ENCODE results near the gene CD300H.

Gene CD300H

DNA sequence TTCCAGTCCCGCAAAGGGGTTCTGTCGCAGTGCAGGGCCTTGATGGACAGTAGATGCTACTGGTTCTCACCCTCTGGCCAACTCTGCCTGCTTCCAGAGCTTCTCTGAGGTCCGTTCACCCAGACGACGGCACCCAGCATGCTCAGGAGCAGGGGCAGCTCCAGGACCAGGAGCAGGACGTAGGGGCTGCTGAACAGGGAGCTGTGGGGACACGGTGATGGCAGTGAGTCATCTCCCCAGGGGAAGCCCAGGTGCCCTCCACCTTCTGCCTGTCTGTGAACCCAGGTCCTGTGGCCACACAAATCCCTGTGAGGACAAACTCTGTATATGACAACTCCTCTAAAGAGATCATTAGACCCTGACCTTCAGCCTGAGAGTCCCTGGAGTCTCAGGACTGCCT lies 18.0 kb downstream of the CD300H start:
- Histone ChIP-seq H3K4me1 (ENCODE audit: control insufficient read depth, insufficient read depth, low read length, poor library complexity, severe bottlenecking) (no peaks in the 10 kb centered on the region), H3K36me3 (ENCODE audit: control insufficient read depth, insufficient read depth, low read length) (no peaks in the 10 kb centered on the region), H3K27ac (ENCODE audit: low read depth, low read length, severe bottlenecking) (no peak overlapping the region), H3K4me3 (ENCODE audit: extremely low read depth, insufficient read depth, low read length, poor library complexity, severe bottlenecking) (no peak overlapping the region), H3K9me3 (ENCODE audit: control insufficient read depth, low read length) (no peaks in the 10 kb centered on the region)
- 88 to 93% methylated on average over 7 of the region's 7 CpGs for WGBS, 2 experiments (ENCODE audit: insufficient coverage in 2 of 2)

DNA sequence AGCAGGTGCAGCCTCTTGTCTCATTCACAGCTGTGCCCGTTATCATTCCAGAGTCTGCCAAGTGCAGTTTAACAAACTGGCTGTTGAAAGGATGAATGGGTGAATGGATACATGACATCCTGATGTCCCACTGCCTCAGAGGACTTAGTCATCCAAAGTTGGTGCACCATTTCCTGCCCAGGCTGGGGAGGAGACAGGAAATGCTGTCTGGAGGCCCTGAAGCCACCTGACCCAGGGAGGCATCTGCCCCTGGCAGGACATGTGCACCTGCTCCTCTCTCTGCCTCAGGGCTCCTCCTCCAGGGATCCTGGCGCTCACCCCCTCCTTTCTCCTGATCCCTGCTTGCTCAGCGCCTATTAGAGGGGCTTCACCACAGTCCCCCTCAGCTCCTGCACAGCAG lies 19.6 kb downstream of the CD300H start:
- 92 to 95% methylated on average over 2 to 3 of the region's 3 CpGs for WGBS, 2 experiments (ENCODE audit: insufficient coverage in 2 of 2)
- Histone ChIP-seq H3K36me3 (ENCODE audit: control insufficient read depth, insufficient read depth, low read length) (no peaks in the 10 kb centered on the region), H3K27ac (ENCODE audit: low read depth, low read length, severe bottlenecking) (no peak overlapping the region), H3K9me3 (ENCODE audit: control insufficient read depth, low read length) (no peaks in the 10 kb centered on the region), H3K4me3 (ENCODE audit: extremely low read depth, insufficient read depth, low read length, poor library complexity, severe bottlenecking) (no peak overlapping the region), H3K4me1 (ENCODE audit: control insufficient read depth, insufficient read depth, low read length, poor library complexity, severe bottlenecking) (no peaks in the 10 kb centered on the region)

DNA sequence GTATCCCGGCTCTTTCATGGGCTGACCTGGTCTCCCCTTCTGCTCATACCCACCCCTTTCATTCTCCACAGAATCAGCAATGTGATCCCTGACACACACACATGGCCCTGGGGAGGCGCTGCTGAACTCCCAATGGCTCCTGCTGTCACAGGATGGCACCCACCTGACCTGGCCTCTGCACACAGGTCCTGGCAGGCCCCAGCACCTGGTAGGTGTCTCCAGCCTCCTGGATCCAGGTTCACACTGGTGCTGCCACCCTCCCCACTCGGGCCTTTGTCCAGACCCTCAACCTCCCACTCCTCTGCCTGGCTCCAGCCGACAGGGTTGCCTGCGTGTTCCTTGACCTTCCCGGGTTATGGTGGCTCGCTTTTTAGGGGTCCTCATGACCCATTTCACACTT lies 20.0 kb downstream of the CD300H start:
- 82 to 91% methylated on average over 7 of the region's 7 CpGs for WGBS, 2 experiments (ENCODE audit: insufficient coverage in 2 of 2)
- no peaks in the 10 kb centered on the region for H3K4me1 ChIP-seq (ENCODE audit: control insufficient read depth, insufficient read depth, low read length, poor library complexity, severe bottlenecking)

DNA sequence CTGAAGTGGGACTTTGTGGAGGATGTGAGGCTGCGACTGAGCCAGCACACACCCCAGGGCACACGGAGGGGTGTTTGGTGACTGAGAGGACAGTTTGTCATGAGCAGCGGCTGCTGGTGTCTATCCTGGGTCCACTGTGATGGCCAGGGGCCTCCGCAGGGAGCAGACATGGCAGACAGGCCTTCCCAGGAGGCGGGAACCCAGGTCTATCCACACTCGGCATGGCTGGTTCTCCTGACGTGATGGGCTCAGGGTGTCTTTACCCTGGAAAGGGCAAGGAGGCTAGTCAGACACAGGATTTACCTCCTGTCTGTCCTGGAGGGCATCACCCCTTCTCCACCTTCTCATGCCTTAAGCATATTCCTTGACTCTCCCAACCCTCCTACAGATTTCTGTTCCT lies 20.7 kb downstream of the CD300H start:
- WGBS, 2 experiments (ENCODE audit: insufficient coverage in 2 of 2), result 85 to 89% methylated on average over 4 to 5 of the region's 7 CpGs
- H3K4me1 ChIP-seq (ENCODE audit: control insufficient read depth, insufficient read depth, low read length, poor library complexity, severe bottlenecking), result no peaks in the 10 kb centered on the region
- no peak overlapping the region for H3K4me3 ChIP-seq (ENCODE audit: extremely low read depth, insufficient read depth, low read length, poor library complexity, severe bottlenecking)
- no peaks in the 10 kb centered on the region for H3K36me3 ChIP-seq (ENCODE audit: control insufficient read depth, insufficient read depth, low read length)
- no peaks in the 10 kb centered on the region for H3K9me3 ChIP-seq (ENCODE audit: control insufficient read depth, low read length)
- H3K27ac ChIP-seq (ENCODE audit: low read depth, low read length, severe bottlenecking), result no peak overlapping the region

More for the DNA sequence above, 20.0 kb downstream of the CD300H start:
- no peak overlapping the region for H3K4me3 ChIP-seq (ENCODE audit: extremely low read depth, insufficient read depth, low read length, poor library complexity, severe bottlenecking)
- no peaks in the 10 kb centered on the region for H3K9me3 ChIP-seq (ENCODE audit: control insufficient read depth, low read length)
- no peaks in the 10 kb centered on the region for H3K36me3 ChIP-seq (ENCODE audit: control insufficient read depth, insufficient read depth, low read length)
- no peak overlapping the region for H3K27ac ChIP-seq (ENCODE audit: low read depth, low read length, severe bottlenecking)

DNA sequence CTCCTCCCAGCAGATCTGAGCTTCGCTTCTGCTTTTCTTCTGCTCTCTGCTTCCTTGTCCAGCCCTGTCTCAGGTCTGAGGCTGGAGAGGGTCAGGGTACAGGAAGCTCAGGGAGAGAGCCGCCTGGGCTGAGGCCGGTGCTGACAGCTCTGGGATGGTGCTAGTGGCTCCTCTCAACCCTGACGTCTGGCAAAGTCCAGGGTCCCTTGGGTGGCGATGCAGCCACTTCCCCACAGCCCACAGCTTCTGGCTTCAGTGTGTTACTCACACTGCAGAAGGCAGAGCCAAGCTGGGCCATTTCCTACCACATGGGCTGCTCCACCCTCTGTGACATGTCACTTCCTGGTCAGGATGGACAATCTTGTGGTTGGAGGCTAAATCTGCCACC lies 21.5 kb downstream of the CD300H start, which contains the start of gene CD300C:
CD300C (minus strand) TSS at position 273 of the 388 bp plus-strand sequence. CDS start 333 bp downstream, outside the sequence.
- Histone ChIP-seq H3K36me3 (ENCODE audit: control insufficient read depth, insufficient read depth, low read length) (no peaks in the 10 kb centered on the region), H3K4me1 (ENCODE audit: control insufficient read depth, insufficient read depth, low read length, poor library complexity, severe bottlenecking) (no peaks in the 10 kb centered on the region), H3K27ac (ENCODE audit: low read depth, low read length, severe bottlenecking) (no peak within 1 kb of the TSS), H3K4me3 (ENCODE audit: extremely low read depth, insufficient read depth, low read length, poor library complexity, severe bottlenecking) (no peak within 1 kb of the TSS), H3K9me3 (ENCODE audit: control insufficient read depth, low read length) (no peaks in the 10 kb centered on the region)
- 77 to 91% methylated on average over 3 of the region's 5 CpGs for WGBS, 2 experiments (ENCODE audit: insufficient coverage in 2 of 2)

DNA sequence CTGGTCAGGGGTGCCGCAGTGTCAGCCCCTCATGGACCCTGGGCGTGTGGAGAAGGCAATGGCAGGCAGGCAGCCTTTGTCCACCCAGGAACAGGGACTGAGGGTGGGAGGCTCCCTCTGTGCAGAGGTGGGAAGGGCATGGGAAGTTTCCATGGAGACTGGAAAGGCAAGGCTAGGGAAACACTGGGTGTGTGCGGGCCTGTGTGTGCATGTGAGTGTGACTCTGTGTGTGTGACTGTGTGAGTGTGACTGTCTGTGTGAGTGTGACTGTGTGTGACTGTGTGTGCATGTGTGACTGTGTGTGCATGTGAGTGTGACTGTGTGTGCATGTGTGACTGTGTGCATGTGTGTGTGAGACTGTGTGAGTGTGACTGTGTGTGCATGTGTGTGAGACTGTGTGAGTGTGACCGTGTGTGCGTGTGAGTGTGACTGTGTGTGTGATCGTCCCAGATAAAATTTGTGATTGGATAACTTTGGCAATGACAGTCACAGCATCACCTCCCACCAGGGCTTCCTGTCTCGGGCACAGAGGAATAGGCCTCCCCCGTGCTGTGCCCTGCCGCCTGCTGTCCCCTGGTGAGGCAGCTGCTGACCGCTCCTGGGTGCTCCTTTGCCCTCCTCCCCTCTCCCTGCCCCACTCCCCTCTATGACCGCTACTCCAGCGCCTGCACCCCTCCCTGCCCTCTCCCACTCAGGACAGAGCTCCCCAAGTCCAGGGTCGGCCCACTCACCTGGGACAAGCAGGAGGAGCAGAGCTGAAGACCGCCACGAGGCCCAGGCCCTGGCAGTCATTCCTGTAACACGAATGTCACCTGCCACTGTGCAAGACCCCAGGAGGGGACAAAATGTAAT lies 22.1 kb downstream of the CD300H start:
- WGBS, 2 experiments (ENCODE audit: insufficient coverage in 2 of 2), result 90 to 95% methylated on average over 9 to 16 of the region's 16 CpGs
- Histone ChIP-seq H3K4me3 (ENCODE audit: extremely low read depth, insufficient read depth, low read length, poor library complexity, severe bottlenecking) (no peak overlapping the region), H3K9me3 (ENCODE audit: control insufficient read depth, low read length) (no peaks in the 10 kb centered on the region), H3K27ac (ENCODE audit: low read depth, low read length, severe bottlenecking) (no peak overlapping the region), H3K4me1 (ENCODE audit: control insufficient read depth, insufficient read depth, low read length, poor library complexity, severe bottlenecking) (no peaks in the 10 kb centered on the region), H3K36me3 (ENCODE audit: control insufficient read depth, insufficient read depth, low read length) (no peaks in the 10 kb centered on the region)

DNA sequence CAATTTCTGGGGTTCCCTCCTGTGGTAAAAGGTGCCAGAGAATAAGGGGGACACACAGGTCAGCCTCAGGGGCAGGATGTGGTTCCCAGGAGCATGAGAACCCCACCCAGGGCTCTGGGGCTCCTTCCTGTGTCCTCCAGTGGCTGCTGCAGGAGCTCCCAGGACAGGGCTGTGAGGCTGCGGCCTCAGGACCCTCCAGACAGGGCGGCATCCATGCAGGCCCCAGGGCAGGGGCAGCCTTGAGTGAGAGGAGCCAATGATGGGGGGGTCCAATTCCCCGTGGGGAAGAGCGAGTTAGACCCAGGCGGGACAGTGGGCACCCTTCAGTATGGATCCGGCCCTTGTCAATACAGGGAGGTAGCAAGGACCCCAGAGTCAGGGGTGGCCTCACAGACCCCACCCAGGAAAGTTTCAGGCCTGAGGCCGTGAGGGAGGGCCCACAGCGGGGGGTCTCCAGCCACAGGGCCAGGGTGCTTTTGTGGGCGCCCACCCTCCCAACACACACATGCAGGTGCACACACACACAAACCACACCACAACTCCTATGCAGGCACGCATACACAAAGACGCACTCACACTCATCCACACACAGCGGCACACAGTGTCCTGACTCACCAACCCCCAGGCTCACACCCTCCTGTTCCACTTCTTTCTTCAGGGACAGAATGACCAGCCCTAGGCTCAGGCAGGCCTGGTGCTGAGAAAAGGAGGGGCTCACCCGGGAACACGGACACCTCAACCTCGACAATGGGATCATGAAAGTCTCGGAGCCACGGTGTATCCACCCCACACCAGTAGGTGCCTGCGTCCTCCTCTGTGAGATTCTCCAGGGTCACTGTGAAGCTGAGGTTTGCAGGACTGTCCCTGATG lies 23.2 kb downstream of the CD300H start:
- Histone ChIP-seq H3K9me3 (ENCODE audit: control insufficient read depth, low read length) (no peaks in the 10 kb centered on the region), H3K27ac (ENCODE audit: low read depth, low read length, severe bottlenecking) (no peak overlapping the region), H3K4me1 (ENCODE audit: control insufficient read depth, insufficient read depth, low read length, poor library complexity, severe bottlenecking) (no peaks in the 10 kb centered on the region), H3K4me3 (ENCODE audit: extremely low read depth, insufficient read depth, low read length, poor library complexity, severe bottlenecking) (no peak overlapping the region), H3K36me3 (ENCODE audit: control insufficient read depth, insufficient read depth, low read length) (no peaks in the 10 kb centered on the region)
- WGBS, 2 experiments (ENCODE audit: insufficient coverage in 2 of 2), result 93% methylated on average over 14 to 15 of the region's 18 CpGs

DNA sequence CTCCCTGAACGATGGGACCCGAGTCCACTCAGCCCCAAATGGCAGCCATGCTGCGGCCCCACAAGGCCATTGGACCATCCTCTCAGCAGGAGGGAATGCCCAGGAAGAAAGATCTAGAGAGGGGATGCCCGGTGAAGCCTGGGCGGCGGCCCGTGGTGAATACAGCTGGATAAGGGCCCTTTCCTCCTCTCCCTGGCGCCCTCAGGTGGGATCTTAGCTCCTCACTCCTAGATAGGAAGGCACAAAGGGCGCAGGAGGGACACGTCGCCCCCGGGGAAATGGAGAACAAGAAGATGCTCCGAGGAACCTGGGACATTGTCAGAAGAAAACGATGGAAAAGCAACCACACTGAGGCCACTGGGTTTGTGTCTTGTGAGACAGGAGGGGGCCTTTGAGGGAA lies 23.9 kb downstream of the CD300H start:
- WGBS, 2 experiments (ENCODE audit: insufficient coverage in 2 of 2), result 71 to 80% methylated on average over 11 of the region's 14 CpGs
- Histone ChIP-seq H3K27ac (ENCODE audit: low read depth, low read length, severe bottlenecking) (no peak overlapping the region), H3K4me3 (ENCODE audit: extremely low read depth, insufficient read depth, low read length, poor library complexity, severe bottlenecking) (no peak overlapping the region), H3K36me3 (ENCODE audit: control insufficient read depth, insufficient read depth, low read length) (no peaks in the 10 kb centered on the region), H3K4me1 (ENCODE audit: control insufficient read depth, insufficient read depth, low read length, poor library complexity, severe bottlenecking) (no peaks in the 10 kb centered on the region), H3K9me3 (ENCODE audit: control insufficient read depth, low read length) (no peaks in the 10 kb centered on the region)

DNA sequence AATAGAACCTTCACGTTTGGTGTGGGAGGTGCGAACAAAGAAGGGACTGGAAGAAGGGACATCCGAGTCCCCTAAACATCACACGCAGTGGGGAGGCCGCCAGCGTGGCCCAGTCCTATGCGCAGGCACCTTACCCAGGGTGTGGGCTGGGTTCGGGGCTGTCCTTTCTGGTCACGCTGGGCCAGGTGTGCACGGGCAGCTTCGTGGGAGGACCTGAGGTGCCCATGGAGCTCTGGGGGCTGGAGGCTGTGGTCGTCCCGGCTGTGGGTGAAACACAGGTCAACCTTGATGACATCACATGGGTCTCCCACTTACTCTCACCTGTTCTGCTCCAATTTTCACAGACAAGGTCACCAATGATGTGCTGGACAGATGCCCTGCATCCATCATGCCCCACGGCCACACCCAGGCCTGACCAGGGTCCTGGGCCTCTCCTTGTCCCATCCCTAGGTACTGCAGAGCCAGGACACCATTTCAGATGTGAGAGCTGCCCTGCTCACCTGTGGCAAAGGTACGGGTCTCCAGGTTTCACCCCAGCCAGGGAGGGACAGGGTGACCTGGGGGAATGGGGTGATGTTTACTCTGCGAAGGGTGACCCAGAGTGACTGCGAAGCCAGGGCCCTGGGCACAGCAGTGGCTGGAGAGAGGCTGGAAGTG lies 24.5 kb downstream of the CD300H start:
- H3K4me3 ChIP-seq (ENCODE audit: extremely low read depth, insufficient read depth, low read length, poor library complexity, severe bottlenecking), result no peak overlapping the region
- no peaks in the 10 kb centered on the region for H3K4me1 ChIP-seq (ENCODE audit: control insufficient read depth, insufficient read depth, low read length, poor library complexity, severe bottlenecking)
- WGBS, 2 experiments (ENCODE audit: insufficient coverage in 2 of 2), result 89 to 95% methylated on average over 15 to 16 of the region's 17 CpGs
- H3K9me3 ChIP-seq (ENCODE audit: control insufficient read depth, low read length), result no peaks in the 10 kb centered on the region
- no peak overlapping the region for H3K27ac ChIP-seq (ENCODE audit: low read depth, low read length, severe bottlenecking)
- no peaks in the 10 kb centered on the region for H3K36me3 ChIP-seq (ENCODE audit: control insufficient read depth, insufficient read depth, low read length)

DNA sequence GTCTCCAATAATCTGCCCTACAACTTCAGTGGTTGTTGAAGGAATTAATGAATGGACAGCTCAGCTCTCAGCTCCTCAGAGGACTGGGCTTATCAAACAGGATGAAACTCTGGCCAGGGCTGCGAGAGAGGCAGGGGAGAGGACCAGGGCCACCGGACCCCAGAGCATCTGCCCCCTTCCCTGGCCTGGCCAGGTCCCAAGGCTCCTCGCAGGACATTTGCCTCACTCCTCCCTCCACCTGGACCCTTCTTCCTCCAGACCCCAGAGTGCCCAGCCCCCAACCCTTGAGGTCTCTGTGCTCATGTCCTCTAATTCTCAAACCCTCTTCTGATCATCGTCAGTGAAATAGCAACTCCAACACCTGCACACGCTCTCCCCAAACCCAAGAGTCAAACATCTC lies 25.1 kb downstream of the CD300H start:
- Histone ChIP-seq H3K27ac (ENCODE audit: low read depth, low read length, severe bottlenecking) (no peak overlapping the region), H3K9me3 (ENCODE audit: control insufficient read depth, low read length) (no peaks in the 10 kb centered on the region), H3K4me1 (ENCODE audit: control insufficient read depth, insufficient read depth, low read length, poor library complexity, severe bottlenecking) (no peaks in the 10 kb centered on the region), H3K4me3 (ENCODE audit: extremely low read depth, insufficient read depth, low read length, poor library complexity, severe bottlenecking) (no peak overlapping the region), H3K36me3 (ENCODE audit: control insufficient read depth, insufficient read depth, low read length) (no peaks in the 10 kb centered on the region)
- WGBS, 2 experiments (ENCODE audit: insufficient coverage in 2 of 2), result 86 to 90% methylated on average over 4 to 5 of the region's 5 CpGs
